GM23248 (cell line): ENCODE results near the gene KIF12. TPM values are rescaled to one million over a fixed set of nuclear protein-coding genes. Genes with fewer than 3 reads are reported as not detected.

Experiments
- DNase-seq: peaks from one replicate; pipeline ENCODE4 v3.0.0-alpha.2; 2015
- H2AFZ ChIP-seq: fragments of 200-600 bp; sonication (generic); 2 replicates; pipeline ENCODE4 v1.6.1; 2016; ENCODE audit warnings: antibody characterized with exemption
- H3F3A ChIP-seq: fragments of 200-600 bp; sonication (generic); 2 replicates; pipeline ENCODE4 v1.6.1; 2016; ENCODE audit warnings: mild to moderate bottlenecking, antibody characterized with exemption, mixed run types; ENCODE audit not compliant: insufficient read depth
- H3K27ac ChIP-seq: fragments of 200-600 bp; sonication (generic); 2 replicates; pipeline ENCODE4 v1.5.1; 2016; ENCODE audit warnings: mild to moderate bottlenecking
- H3K27me3 ChIP-seq: fragments of 200-600 bp; sonication (generic); replicated peaks from 2 replicates; pipeline ENCODE4 v1.6.1; 2016; ENCODE audit warnings: mild to moderate bottlenecking; ENCODE audit not compliant: insufficient read depth
- H3K36me3 ChIP-seq: fragments of 200-600 bp; sonication (generic); 2 replicates; pipeline ENCODE4 v1.6.1; 2016; ENCODE audit warnings: low read depth, mild to moderate bottlenecking
- H3K4me1 ChIP-seq: fragments of 200-600 bp; sonication (generic); 2 replicates; pipeline ENCODE4 v1.6.1; 2016; ENCODE audit warnings: mild to moderate bottlenecking; ENCODE audit not compliant: insufficient read depth
- H3K4me2 ChIP-seq: fragments of 200-600 bp; sonication (generic); one replicate; pipeline ENCODE4 v1.6.1; 2016; ENCODE audit warnings: mild to moderate bottlenecking; ENCODE audit not compliant: unreplicated experiment
- H3K4me3 ChIP-seq: fragments of 200-600 bp; sonication (generic); 2 replicates; pipeline ENCODE4 v1.5.1; 2016; ENCODE audit warnings: mild to moderate bottlenecking
- H3K79me2 ChIP-seq: fragments of 200-600 bp; sonication (generic); 2 replicates; pipeline ENCODE4 v1.6.1; 2016; ENCODE audit warnings: mild to moderate bottlenecking; ENCODE audit not compliant: insufficient read depth
- H3K9ac ChIP-seq: fragments of 200-600 bp; sonication (generic); 2 replicates; pipeline ENCODE4 v1.6.1; 2016; ENCODE audit warnings: mild to moderate bottlenecking
- H3K9me2 ChIP-seq: fragments of 200-600 bp; sonication (generic); 2 replicates; pipeline ENCODE4 v1.6.1; 2016; ENCODE audit warnings: mixed run types, mild to moderate bottlenecking, moderate library complexity; ENCODE audit not compliant: insufficient read depth
- H3K9me3 ChIP-seq: fragments of 200-600 bp; sonication (generic); one replicate; pipeline ENCODE4 v1.6.1; 2017; ENCODE audit warnings: low read depth
- H4K20me1 ChIP-seq: fragments of 200-600 bp; sonication (generic); 2 replicates; pipeline ENCODE4 v1.6.0; 2016; ENCODE audit not compliant: insufficient read depth
- EZH2 ChIP-seq: fragments of 200-600 bp; sonication (generic); IDR thresholded peaks from 2 replicates; pipeline ENCODE4 v1.6.1; 2018; ENCODE audit warnings: antibody characterized with exemption, mild to moderate bottlenecking; ENCODE audit not compliant: insufficient read depth, poor library complexity, severe bottlenecking
- EZH2phosphoT487 ChIP-seq: fragments of 200-600 bp; sonication (generic); IDR thresholded peaks from 2 replicates; pipeline ENCODE4 v1.6.1; 2018; ENCODE audit warnings: antibody characterized with exemption, moderate library complexity, mild to moderate bottlenecking, low read depth; ENCODE audit not compliant: insufficient read depth
- WGBS, 2 experiments: methylation state at CpG; one replicate each; pipeline ENCODE4 v1.1.6; 2015 to 2017; ENCODE audit warnings: low lambda C conversion rate in 2 of 2, low coverage in 1 of 2; ENCODE audit errors: missing lambda C conversion rate in 2 of 2; 5-methylcytosine and 5-hydroxymethylcytosine counted together
- in situ Hi-C: fragments of 300-500 bp; cut with MboI; formaldehyde crosslinking; loops from 2 replicates; pipeline ENCODE4 v1.15.0; 2020
- polyA plus RNA-seq: library from polyadenylated mRNA; unstranded; fragments of >200 nt; fragmentation: Nextera tagmentation; extraction: Ambion mirVana; gene quantifications from 2 replicates; pipeline ENCODE4 v1.2.1, GENCODE V29; 2016
- total RNA-seq: library from RNA; depleted of rRNA; stranded (reverse); fragments of >200 nt; shearing (Covaris generic); gene quantifications from 2 replicates; pipeline ENCODE4 v1.2.3, GENCODE V29; 2014

KIF12 gene
- total and polyA plus RNA-seq, 2 experiments from 2014 or later, result not detected

GRCh38 chr9:114053246-114054005 is 45.7 kb downstream of the KIF12 start:
- H3K9me2 ChIP-seq, result no peaks in the 10 kb centered on the region
- no peak overlapping the region for H3K27ac ChIP-seq
- 98 to 99% methylated on average over 8 of the region's 8 CpGs for WGBS, 2 experiments
- TF ChIP-seq EZH2phosphoT487 (no peak), EZH2 (no peak)
- no peaks in the 10 kb centered on the region for H3K9me3 ChIP-seq
- H3K4me2 ChIP-seq, result no peak overlapping the region
- H3F3A ChIP-seq, result no peaks in the 10 kb centered on the region
- DNase-seq, result no peak
- no peaks in the 10 kb centered on the region for H3K36me3 ChIP-seq
- no peak overlapping the region for H2AFZ ChIP-seq
- H3K27me3 ChIP-seq, result no peaks in the 10 kb centered on the region
- H3K4me1 ChIP-seq, result no peaks in the 10 kb centered on the region
- H3K9ac ChIP-seq, result no peak overlapping the region
- H3K4me3 ChIP-seq, result no peak overlapping the region
- H3K79me2 ChIP-seq, result no peaks in the 10 kb centered on the region
- in situ Hi-C loops, result no loop called here
- H4K20me1 ChIP-seq, result no peaks in the 10 kb centered on the region

- 82 to 83% methylated on average over 7 of the region's 7 CpGs for WGBS, 2 experiments
- no peak overlapping the region for H3K27ac ChIP-seq
- TF ChIP-seq EZH2phosphoT487 (no peak), EZH2 (no peak)
Measured at GRCh38 chr9:114051706-114052105, 47.4 kb downstream of the KIF12 start.

GRCh38 chr9:114051281-114051680 is 47.8 kb downstream of the KIF12 start:
- Histone ChIP-seq H3F3A (no peaks in the 10 kb centered on the region), H3K79me2 (no peaks in the 10 kb centered on the region), H3K4me2 (no peak overlapping the region), H3K27me3 (no peaks in the 10 kb centered on the region), H3K9me3 (no peaks in the 10 kb centered on the region), H3K27ac (no peak overlapping the region), H3K36me3 (no peaks in the 10 kb centered on the region), H3K4me1 (no peaks in the 10 kb centered on the region), H4K20me1 (no peaks in the 10 kb centered on the region), H2AFZ (no peak overlapping the region), H3K9me2 (no peaks in the 10 kb centered on the region), H3K4me3 (no peak overlapping the region), H3K9ac (no peak overlapping the region)
- TF ChIP-seq EZH2phosphoT487 (no peak), EZH2 (no peak)
- in situ Hi-C loops, result no loop called here
- DNase-seq, result no peak
- 94 to 97% methylated on average over 15 of the region's 15 CpGs for WGBS, 2 experiments

More at GRCh38 chr9:114051706-114052105, 47.4 kb downstream of the KIF12 start:
- H3K9me2 ChIP-seq, result no peaks in the 10 kb centered on the region
- no peaks in the 10 kb centered on the region for H4K20me1 ChIP-seq
- H3F3A ChIP-seq, result no peaks in the 10 kb centered on the region
- no peak overlapping the region for H3K4me2 ChIP-seq
- no peak overlapping the region for H3K4me3 ChIP-seq
- H3K36me3 ChIP-seq, result no peaks in the 10 kb centered on the region
- no peak overlapping the region for H3K9ac ChIP-seq
- H3K4me1 ChIP-seq, result no peaks in the 10 kb centered on the region
- no peaks in the 10 kb centered on the region for H3K79me2 ChIP-seq
- in situ Hi-C loops, result no loop called here
- no peaks in the 10 kb centered on the region for H3K27me3 ChIP-seq
- H3K9me3 ChIP-seq, result no peaks in the 10 kb centered on the region
- no peak for DNase-seq
- no peak overlapping the region for H2AFZ ChIP-seq

GRCh38 chr9:114050646-114051045 is 48.4 kb downstream of the KIF12 start:
- H3K9me2 ChIP-seq, result no peaks in the 10 kb centered on the region
- DNase-seq, result no peak
- WGBS, 2 experiments, result 96 to 99% methylated on average over 6 of the region's 6 CpGs
- H3K27me3 ChIP-seq, result no peaks in the 10 kb centered on the region
- no peak for TF ChIP-seq EZH2phosphoT487
- H2AFZ ChIP-seq, result no peak overlapping the region
- no peaks in the 10 kb centered on the region for H3K79me2 ChIP-seq
- no peaks in the 10 kb centered on the region for H3K9me3 ChIP-seq
- in situ Hi-C loops, result no loop called here
- no peaks in the 10 kb centered on the region for H3K4me1 ChIP-seq
- H3F3A ChIP-seq, result no peaks in the 10 kb centered on the region
- H3K27ac ChIP-seq, result no peak overlapping the region
- no peaks in the 10 kb centered on the region for H4K20me1 ChIP-seq
- no peak overlapping the region for H3K9ac ChIP-seq
- H3K36me3 ChIP-seq, result no peaks in the 10 kb centered on the region
- H3K4me2 ChIP-seq, result no peak overlapping the region
- H3K4me3 ChIP-seq, result no peak overlapping the region
